Stimulated activated naive CD8-positive, alpha-beta T cell treated with anti-CD3 and anti-CD28 coated beads, Interleukin-15, Interleukin-2, amounts not matched to agents 100 U/mL and 50 U/mL, for 24 hours (primary cell): ENCODE data around the gene KRTAP5-11.
"Not testable (repeated sequence)": the region's sequence is repeated elsewhere in the genome, so short reads cannot be mapped to it uniquely, and the experiment has no call there.

ENCODE experiments used
- ATAC-seq: fragments of 150-1000 bp; cut with Tn5 transposase; one replicate; pipeline ENCODE4 v1.10.0; 2021
- DNase-seq: peaks from one replicate; pipeline ENCODE4 v3.0.0; 2021

Gene KRTAP5-11

DNA sequence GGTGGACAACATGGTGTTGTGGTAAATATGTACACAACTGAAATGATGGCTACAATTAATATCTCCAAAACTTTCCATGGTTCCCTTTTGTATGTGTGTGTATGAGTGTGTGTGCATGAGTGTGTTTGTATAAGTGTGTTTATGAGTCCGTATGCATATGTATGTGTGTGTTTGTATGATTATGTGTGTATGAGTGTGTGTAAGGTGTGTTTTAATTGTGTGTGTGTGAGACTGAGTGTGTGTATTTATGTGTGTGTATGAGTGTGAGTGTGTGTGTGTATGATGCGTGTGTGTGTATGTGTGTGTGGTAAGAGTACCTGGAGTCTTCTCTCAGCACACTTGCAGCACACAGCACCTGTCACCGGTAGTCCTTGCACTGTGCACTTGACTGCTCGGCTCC, 26.7 kb downstream of the KRTAP5-11 start:
- no peak for ATAC-seq
- DNase-seq = no peak

DNA sequence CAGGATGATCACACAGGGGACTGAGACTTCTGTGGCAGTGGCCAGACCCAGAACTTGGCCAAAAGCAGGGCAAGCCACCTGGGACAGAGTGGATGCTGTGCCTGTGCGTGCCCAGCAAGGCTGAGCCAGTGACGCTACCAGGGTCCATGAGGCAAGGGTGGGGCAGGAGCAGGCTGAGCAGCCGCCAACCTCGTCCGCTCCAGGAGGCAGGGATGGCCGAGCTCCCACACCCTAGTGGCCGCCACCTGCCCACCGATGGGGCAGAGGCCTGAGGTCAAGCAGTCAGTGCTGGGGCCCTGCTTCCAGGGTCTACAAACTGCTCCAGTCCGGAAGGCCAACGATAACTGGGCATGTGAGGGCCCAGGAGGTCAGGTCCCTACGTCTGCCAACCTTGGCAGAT, 27.2 kb downstream of the KRTAP5-11 start:
- DNase-seq = no peak
- no peak for ATAC-seq

DNA sequence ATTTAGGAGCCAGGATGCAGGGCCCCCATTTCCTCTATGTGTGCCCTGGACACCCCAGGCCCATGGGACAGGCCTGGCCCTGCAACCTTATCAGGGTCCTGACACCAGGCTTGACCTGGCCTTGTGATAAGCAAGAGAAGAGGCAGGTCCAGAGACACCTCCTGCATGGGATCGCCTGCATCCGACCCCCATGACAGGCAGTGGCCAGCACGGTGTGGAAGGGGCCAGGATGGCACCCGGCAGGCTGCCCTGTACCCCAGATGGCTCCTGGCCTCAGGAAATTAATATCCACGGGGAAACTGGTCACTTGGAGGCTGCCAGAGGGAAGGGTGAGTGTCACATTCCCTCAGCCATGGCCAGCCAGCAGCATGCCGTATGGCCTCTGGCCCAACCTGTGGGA, 27.7 kb downstream of the KRTAP5-11 start:
- no peak for DNase-seq

DNA sequence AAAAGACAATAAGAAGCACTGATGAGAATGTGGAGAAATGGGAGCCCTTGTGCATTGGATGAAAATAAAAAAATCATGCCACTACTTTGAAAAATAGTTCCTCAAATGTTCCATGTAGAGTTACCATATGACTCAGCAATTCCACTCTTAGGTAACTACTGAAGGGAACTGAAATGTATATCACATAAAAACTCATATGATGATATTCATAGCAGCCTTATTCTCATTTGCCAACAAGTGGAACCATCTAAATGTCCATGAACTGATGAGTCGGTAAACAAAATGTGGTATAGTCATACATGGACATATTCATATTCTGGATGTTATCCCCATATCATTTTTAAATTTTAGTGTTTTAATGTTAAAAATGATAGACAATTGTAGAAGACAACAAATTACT, 31.0 kb downstream of the KRTAP5-11 start:
- DNase-seq = no peak
- peak; percentile 28 for ATAC-seq

More for the DNA sequence above, 27.7 kb downstream of the KRTAP5-11 start:
- no peak for ATAC-seq

DNA sequence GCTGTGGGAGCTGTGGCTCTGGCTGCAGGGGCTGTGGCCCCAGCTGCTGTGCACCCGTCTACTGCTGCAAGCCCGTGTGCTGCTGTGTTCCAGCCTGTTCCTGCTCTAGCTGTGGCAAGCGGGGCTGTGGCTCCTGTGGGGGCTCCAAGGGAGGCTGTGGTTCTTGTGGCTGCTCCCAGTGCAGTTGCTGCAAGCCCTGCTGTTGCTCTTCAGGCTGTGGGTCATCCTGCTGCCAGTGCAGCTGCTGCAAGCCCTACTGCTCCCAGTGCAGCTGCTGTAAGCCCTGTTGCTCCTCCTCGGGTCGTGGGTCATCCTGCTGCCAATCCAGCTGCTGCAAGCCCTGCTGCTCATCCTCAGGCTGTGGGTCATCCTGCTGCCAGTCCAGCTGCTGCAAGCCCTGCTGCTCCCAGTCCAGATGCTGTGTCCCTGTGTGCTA, 33.9 kb downstream of the KRTAP5-11 start:
- ATAC-seq (no peak), DNase-seq (no peak)

DNA sequence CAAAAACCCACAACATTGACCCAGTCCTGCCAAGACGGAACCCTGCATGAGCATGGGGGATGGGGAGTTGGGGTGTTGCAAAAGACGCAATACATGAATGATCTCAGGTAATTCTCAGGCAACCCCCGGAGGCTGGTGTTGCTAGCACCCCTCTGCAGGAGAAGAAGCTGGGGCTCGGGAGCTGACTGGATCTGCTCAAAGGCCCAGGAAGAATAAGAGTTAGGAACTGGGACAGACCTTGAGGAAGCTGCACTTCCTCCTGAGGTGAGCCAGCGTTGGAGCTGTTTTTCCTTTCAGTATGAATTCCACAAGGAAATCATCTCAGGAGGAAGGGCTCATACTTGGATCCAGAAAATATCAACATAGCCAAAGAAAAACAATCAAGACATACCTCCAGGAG, 34.6 kb downstream of the KRTAP5-11 start, which contains the start of gene KRTAP5-9:
KRTAP5-9 (plus strand) TSS at position 301 of the 400 bp plus-strand sequence. CDS start 238 bp downstream, outside the sequence.
- no peak for DNase-seq

DNA sequence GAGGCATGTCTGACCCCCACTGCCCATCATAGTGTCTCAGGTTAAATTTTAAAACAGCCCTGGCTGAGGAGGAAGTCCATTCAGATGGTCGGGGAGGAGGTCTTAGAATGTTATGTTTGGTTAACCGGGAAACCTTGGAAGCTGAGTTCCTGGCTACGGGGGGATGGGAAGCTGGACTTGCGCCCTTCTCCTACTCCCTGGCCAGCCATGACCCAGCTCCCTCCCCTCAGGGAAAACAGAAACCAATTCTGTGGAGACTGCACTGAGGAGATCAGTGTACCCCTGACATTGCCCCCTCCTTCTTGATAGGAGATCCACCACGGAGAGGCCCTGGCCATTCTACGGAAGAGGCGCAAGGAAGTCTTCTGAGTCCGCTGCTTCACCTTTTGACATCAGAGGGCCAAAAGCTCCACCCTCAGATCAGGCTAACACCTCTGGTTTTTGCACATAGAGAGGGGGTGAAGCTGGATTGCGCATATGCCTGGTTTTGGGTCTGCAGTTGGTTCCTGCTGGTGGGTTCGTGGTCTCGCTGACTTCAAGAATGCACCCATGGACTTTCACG, 37.2 kb downstream of the KRTAP5-11 start:
- ATAC-seq (no peak), DNase-seq (no peak)

More for the DNA sequence above, 34.6 kb downstream of the KRTAP5-11 start, which contains the start of gene KRTAP5-9:
- no peak for ATAC-seq

DNA sequence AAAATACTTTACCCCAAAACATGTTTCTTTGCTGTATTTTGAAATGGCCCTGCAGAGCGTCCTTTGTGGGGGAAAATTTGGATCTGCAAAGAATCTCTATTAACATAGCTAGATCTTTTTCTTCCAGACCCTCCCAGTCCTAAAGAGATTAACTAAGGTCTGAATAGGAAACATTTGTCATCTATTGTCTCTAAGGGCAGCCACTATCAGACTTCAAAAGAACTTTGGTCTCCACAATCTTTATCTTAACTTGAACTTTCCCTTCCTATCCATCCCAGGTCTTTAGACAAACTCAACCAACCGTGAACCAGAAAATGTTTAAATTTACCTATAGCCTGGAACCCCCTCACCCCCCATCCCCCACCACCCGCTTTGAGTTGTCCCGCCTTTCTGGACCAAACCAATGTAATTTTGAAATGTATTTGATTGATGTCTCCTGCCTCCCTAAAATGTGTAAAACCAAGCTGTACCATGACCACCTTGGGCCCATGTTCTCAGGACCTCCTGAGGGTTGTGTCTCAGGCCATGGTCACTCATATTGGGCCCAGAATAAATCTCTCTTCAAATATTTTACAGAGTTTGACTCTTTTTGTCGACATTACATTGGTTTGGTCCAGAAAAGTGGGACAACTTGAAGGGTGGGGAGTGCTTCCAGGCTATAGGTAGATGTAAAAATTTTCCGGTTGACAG, 38.0 kb downstream of the KRTAP5-11 start:
- DNase-seq = no peak
- no peak for ATAC-seq

DNA sequence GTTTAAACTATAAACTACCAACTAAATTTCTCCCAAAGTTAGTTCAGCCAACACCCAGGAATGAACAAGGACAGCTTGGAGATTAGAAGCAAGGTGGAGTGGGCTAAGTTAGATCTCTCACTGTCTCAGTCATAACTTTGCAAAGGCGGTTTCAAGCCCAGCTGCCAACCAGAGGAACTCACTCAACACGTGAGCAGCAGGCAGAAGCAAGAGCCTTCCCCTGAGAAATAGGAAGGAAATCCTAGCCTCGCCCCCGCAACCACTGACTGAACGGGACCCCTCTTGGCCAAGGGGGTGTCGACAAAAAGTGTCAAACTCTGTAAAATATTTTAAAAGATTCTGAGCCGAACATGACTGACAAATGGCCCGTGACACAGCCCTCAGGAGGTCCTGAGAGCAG, 38.8 kb downstream of the KRTAP5-11 start:
- no peak for ATAC-seq
- peak; percentile 11 for DNase-seq

DNA sequence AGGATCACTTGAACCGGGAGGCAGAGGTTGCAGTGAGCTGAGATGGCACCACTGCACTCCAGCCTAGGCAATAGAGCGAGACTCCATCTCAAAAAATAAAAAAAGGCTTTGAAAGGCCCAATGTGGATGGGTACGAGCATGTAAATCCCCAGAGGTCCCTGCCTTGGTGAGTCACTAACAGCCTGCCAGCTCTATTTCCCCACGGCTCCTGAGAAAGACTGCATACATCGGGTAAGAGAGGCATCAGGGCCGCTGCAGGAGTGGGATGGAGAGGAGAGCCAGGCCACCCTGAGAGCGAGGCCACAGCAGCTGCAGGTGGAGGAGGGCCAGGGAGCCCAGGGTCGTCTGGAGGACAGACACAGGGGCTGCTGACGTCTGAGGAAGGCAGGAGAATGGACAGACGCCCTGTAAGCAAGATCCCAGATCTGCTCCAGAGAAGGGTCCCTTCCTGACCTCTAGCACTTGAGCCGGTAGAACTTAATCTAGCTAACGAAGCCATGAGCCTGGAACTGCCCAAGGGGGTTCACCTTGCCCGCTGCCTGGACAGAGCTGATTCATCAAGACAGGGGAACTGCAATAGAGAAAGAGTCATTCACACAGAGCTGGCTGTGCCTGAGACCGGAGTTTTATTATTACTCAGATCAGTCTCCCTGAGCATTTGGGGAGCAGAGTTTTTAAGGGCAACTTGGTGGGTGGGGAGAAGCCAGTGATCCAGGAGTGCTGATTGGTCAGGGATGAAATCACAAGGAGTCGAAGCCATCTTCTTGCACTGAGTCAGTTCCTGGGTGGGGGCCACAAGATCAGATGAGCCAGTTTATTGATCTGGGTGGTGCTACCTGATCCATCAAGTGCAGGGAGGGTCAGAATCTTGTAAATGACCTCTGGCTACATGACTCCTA, 39.5 kb downstream of the KRTAP5-11 start:
- ATAC-seq (peak; percentile 79), DNase-seq (peak; percentile 34)

DNA sequence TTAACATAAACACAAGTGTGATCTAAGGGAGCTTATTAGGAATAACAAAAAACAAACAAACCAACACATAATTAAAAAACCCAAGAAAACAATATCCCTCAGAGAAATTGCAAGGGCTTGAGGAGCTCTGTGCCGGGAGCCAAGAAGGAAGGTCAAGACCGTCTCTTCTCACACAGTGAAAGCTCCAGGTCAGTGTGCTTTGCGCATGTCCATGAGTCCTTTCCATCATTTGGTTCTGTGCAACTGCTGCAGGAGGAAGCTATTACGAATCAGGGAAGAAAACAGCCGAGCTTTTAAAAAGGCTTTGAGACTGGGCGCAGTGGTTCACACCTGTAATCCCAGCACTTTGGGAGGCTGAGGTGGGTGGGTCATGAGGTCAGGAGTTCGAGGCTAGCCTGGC, 40.3 kb downstream of the KRTAP5-11 start:
- DNase-seq (no peak), ATAC-seq (no peak)

DNA sequence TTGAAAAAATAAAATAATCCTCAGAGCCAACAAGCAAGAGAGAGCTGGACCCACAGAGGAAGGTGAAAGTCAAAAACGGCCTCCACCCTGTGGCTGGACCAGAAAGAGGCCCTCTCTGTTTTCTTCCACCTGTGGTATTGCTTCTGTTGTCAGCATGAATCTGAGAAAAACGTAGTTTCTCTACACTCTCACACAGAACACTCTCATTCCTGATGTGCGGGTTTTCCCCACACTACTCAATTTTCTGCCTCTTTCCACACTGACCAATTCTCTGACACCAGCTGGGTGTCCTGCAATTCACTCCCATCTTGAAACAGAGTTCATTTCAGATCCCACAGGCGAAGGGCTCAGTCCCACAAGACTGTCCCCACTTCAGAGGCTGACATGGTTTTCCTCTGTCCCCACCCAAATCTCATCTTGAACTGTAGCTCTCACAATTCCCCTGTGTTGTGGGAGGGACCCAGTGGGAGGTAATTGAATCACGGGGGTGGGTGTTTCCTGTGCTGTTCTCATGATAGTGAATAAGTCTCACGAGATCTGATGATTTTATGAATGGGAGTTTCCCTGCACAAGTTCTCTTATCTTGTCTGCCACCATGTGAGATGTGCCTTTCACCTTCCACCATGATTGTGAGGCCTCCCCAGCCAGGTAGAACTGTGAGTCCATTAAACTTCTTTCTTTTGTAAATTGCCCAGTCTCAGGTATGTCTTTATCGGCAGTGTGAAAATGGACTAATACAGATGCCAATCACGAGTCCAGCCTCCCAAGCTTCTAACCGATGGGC, 42.0 kb downstream of the KRTAP5-11 start:
- not testable (repeated sequence) for DNase-seq, ATAC-seq

DNA sequence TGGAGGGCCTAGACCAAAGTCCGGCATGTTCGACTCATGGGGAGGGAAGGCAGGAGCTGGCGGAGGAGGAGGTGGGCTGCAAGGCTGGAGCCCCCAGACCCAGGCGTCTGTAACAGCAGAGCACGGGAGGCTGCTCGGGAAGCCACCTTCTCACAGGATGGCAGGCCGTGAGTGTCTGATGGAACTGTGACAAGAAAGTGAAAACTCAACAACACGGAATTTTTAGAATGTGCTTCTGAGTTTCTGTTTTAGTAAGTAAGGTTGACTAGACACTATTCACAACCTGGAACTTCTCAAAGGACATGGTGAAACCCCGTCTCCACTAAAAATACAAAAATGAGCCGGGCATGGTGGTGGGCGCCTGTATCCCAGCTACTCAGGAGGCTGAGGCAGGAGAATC, 42.7 kb downstream of the KRTAP5-11 start:
- DNase-seq, ATAC-seq: not testable (repeated sequence)

DNA sequence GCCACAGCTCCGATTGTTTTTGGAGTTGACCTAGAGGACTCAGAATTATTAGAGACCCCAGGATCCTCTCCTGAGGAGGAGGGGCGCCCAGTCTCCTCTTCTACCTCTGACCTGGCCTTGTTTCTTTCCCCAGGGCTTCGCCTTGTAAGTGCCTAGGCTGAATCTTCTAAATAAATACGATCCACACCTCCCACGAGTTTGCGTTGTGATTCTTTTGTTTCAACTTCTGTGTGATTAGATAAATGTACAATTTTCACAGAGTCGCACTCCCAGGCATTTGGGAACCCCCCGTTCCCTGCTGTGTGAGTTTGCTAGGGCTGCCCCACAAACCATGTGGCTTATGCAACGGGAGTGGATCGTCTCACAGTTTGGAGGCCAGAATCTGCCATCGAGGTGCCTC, 43.7 kb downstream of the KRTAP5-11 start:
- DNase-seq (no peak), ATAC-seq (no peak)

DNA sequence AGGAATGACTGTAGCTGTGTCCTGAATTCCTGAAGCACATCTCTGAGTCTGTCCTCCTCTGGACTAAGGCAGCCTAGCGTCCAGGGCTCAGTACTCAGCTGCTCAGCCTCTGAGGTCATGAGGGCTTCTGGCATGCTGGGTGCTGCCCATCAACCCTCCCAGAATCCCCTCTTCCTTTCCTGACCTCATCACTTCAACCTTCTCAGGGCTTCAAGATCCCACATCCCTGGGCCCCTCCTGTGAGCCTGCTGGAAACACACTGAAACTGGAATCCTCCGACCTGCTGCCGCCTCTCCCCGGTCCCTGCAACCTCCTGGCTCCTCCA, 44.0 kb downstream of the KRTAP5-11 start:
- DNase-seq = no peak
- no peak for ATAC-seq

DNA sequence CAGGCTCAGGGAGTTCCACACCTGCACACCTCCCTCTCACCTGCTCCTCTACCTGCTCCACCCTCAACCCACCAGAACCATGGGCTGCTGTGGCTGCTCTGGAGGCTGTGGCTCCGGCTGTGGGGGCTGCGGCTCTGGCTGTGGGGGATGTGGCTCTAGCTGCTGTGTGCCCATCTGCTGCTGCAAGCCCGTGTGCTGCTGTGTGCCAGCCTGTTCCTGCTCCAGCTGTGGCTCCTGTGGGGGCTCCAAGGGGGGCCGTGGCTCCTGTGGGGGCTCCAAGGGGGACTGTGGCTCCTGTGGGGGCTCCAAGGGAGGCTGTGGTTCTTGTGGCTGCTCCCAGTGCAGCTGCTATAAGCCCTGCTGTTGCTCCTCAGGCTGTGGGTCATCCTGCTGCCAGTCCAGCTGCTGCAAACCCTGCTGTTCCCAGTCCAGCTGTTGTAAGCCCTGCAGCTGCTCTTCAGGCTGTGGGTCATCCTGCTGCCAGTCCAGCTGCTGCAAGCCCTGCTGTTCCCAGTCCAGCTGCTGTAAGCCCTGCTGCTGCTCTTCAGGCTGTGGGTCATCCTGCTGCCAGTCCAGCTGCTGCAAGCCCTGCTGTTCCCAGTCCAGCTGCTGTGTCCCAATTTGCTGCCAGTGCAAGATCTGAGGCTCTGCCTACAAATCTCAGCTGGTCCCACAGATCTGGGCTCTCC, 44.6 kb downstream of the KRTAP5-11 start, which contains the start of gene KRTAP5-8:
KRTAP5-8 (plus strand) TSS at position 49 of the 689 bp plus-strand sequence; CDS start at position 80, 31 bp downstream.
- DNase-seq, ATAC-seq: not testable (repeated sequence)

DNA sequence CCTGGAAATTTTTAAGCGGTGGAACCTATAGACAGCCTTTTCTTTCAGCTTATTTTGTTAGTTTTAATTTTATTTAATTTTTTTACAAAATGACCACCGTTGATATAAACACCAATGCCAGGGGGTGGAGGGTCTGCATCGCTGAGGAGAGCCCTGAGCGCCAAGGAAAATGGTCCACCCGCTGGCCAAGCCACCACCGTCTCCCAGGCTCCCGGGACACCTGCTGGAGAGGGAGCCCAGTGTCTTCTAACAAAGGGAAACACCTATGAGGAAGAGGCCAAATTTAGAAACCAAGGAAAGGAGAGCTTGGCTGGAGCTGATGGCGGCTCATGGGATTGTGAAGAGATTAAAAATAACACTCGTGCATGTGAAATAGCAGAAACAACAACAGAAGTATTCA, 45.1 kb downstream of the KRTAP5-11 start:
- DNase-seq = no peak
- no peak for ATAC-seq

DNA sequence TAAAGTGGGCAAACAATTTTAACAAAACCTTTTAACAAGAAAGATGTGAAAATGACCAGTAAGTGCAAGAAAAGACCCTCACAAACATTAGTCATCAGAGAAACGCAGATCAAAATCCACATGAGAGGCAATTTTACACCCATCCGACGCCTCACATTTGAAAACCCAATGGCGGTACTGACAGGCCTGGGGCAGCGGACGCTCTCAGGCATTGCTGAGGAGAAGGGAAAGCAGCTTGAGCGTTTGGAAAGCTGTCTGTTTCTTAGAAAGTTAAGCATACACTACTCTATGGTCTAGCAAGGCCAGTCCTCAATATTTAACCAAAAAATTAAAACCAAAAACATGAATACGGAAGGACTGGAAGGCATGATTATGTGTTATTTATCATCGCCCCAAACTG, 46.9 kb downstream of the KRTAP5-11 start:
- no peak for DNase-seq
- ATAC-seq = no peak

DNA sequence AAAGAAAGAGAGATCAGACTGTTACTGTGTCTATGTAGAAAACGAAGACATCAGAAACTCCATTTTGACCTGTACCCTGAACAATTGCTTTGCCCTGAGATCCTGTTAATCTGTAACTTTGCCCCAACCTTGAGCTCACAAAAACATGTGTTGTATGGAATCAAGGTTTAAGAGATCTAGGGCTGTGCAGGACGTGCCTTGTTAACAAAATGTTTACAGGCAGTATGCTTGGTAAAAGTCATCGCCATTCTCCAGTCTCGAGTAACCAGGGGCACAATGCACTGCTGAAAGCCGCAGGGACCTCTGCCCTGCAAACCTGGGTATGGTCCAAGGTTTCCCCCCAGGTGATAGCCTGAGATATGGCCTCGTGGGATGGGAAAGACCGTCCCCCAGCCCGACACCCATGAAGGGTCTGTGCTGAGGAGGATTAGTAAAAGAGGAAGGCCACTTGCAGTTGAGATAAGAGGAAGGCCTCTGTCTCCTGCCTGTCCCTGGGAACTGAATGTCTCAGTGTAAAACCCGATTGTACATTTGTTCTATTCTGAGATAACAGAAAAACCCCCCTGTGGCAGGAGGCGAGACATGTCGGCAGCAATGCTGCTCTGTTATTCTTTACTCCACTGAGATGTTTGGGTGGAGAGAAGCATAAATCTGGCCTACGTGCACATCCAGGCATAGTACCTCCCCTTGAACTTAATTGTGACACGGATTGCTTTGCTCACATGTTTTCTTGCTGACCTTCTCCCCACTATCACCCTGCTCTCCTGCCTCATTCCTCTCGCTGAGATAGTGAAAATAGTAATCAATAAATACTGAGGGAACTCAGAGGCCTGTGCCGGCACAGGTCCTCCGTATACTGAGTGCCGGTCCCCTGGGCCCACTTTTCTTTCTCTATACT, 47.7 kb downstream of the KRTAP5-11 start:
- not testable (repeated sequence) for ATAC-seq, DNase-seq

DNA sequence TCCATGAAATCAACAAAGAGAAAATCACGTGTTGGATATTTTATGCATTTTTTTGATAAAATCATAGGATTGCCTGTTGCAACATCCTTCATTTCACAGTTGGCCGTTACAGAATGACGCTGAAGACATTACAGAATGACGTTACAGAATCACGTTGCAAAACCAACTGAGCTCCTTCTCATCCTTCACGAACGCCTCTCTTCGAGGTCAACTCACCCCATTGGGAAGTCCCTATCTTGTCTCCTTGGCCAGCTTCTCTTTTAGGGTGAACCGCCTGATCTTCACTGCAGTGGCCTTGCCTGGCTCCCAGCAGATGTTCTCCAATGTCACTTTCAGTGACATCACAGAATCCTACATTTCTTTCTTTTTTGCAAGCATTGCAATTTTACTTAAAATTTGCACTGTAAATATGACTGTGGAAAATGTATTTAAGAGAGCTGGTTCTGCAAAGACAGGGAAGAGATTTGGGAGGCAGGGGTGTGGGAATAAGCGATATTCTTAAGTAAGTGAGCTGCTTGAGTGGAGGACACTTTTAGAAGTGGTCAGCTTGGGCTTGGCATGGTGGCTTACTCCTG, 50.6 kb downstream of the KRTAP5-11 start:
- DNase-seq = no peak
- no peak for ATAC-seq
